Peyer's patch (tissue), 4 donors: ENCODE measurements around the gene TMEM117.

Experiments used
- CTCF ChIP-seq, 6 experiments: fragments of 450-650 bp in 4 of 6; fragments of 200-600 bp in 2 of 6; sonication (generic) in 1 of 6; IDR thresholded peaks; one replicate each; pipeline ENCODE4 v1.5.1; 2017 to 2019; ENCODE audit warnings: antibody characterized with exemption in 6 of 6, mild to moderate bottlenecking in 3 of 6, moderate library complexity in 1 of 6
- POLR2A ChIP-seq, 2 donors: fragments of 450-650 bp; IDR thresholded peaks; one replicate each; pipeline ENCODE4 v1.5.1; 2017; ENCODE audit warnings: antibody characterized with exemption in 2 of 2, mild to moderate bottlenecking in 2 of 2, moderate library complexity in 2 of 2

- TF ChIP-seq POLR2A (IDR thresholded peaks at IDR 0.05) = no peak
- peak in 4 of 6 experiments; percentile 17 to 58 (median 51) for TF ChIP-seq CTCF (IDR thresholded peaks at IDR 0.05)
These were observed 122.0 kb downstream of the TMEM117 start for GRCh38 chr12:43957732-43958372.
